ENCODE measurements around the gene CD3G.
"Not testable (repeated sequence)": the region's sequence is repeated elsewhere in the genome, so short reads cannot be mapped to it uniquely, and the experiment has no call there.

CD3G gene

GRCh38 chr11:118343981-118344515 is at the start of gene CD3G:
Gene CD3G (plus strand): TSS chr11:118344344. CDS start chr11:118344424, 80 bp downstream.
- Histone ChIP-seq H3K27ac (ENCODE audit: low read depth, low read length) (no peak within 1 kb of the TSS), H3K9ac (ENCODE audit: low read depth in 1 of 2, low read length in 2 of 2) (peak within 1 kb of the TSS in 1 of 2 donors; percentile 34), H3K36me3 (ENCODE audit: control insufficient read depth in 1 of 2, insufficient read depth in 2 of 2, low read length in 2 of 2) (no peaks in the 10 kb centered on the region), H3K4me1 (ENCODE audit: control insufficient read depth in 1 of 2, insufficient read depth in 2 of 2, low read length in 2 of 2) (no peaks in the 10 kb centered on the region), H3K27me3 (ENCODE audit: control insufficient read depth in 1 of 2, insufficient read depth in 2 of 2, low read length in 2 of 2) (peaks cover 0 to 3% of the 10 kb centered on the region in 2 donors), H3K9me3 (ENCODE audit: control insufficient read depth in 1 of 2, low read length in 2 of 2) (no peaks in the 10 kb centered on the region), H3K4me3 (ENCODE audit: low read depth in 1 of 2, low read length in 2 of 2) (peak within 1 kb of the TSS; percentile 18 to 26)

- Histone ChIP-seq H3K9me3 (ENCODE audit: control insufficient read depth in 1 of 2, low read length in 2 of 2) (no peaks in the 10 kb centered on the region), H3K36me3 (ENCODE audit: control insufficient read depth in 1 of 2, insufficient read depth in 2 of 2, low read length in 2 of 2) (no peaks in the 10 kb centered on the region), H3K4me3 (ENCODE audit: low read depth in 1 of 2, low read length in 2 of 2) (no peak overlapping the region), H3K27ac (ENCODE audit: low read depth, low read length) (no peak overlapping the region), H3K9ac (ENCODE audit: low read depth in 1 of 2, low read length in 2 of 2) (no peak overlapping the region), H3K4me1 (ENCODE audit: control insufficient read depth in 1 of 2, insufficient read depth in 2 of 2, low read length in 2 of 2) (peaks cover 3 to 6% of the 10 kb centered on the region in 2 donors), H3K27me3 (ENCODE audit: control insufficient read depth in 1 of 2, insufficient read depth in 2 of 2, low read length in 2 of 2) (no peaks in the 10 kb centered on the region)
These were observed 48.9 kb upstream of the CD3G start for GRCh38 chr11:118295199-118295598.

- Histone ChIP-seq H3K27ac (ENCODE audit: low read depth, low read length) (no peak overlapping the region), H3K9me3 (ENCODE audit: control insufficient read depth in 1 of 2, low read length in 2 of 2) (no peaks in the 10 kb centered on the region), H3K4me1 (ENCODE audit: control insufficient read depth in 1 of 2, insufficient read depth in 2 of 2, low read length in 2 of 2) (peaks cover 2 to 3% of the 10 kb centered on the region in 2 donors), H3K4me3 (ENCODE audit: low read depth in 1 of 2, low read length in 2 of 2) (no peak overlapping the region), H3K9ac (ENCODE audit: low read depth in 1 of 2, low read length in 2 of 2) (no peak overlapping the region), H3K27me3 (ENCODE audit: control insufficient read depth in 1 of 2, insufficient read depth in 2 of 2, low read length in 2 of 2) (no peaks in the 10 kb centered on the region), H3K36me3 (ENCODE audit: control insufficient read depth in 1 of 2, insufficient read depth in 2 of 2, low read length in 2 of 2) (no peaks in the 10 kb centered on the region)
These were observed 48.2 kb upstream of the CD3G start for GRCh38 chr11:118295815-118296454.

- no peak overlapping the region for H3K27ac ChIP-seq (ENCODE audit: low read depth, low read length)
- H3K27me3 ChIP-seq (ENCODE audit: control insufficient read depth in 1 of 2, insufficient read depth in 2 of 2, low read length in 2 of 2): no peaks in the 10 kb centered on the region
- no peaks in the 10 kb centered on the region for H3K4me1 ChIP-seq (ENCODE audit: control insufficient read depth in 1 of 2, insufficient read depth in 2 of 2, low read length in 2 of 2)
- no peaks in the 10 kb centered on the region for H3K36me3 ChIP-seq (ENCODE audit: control insufficient read depth in 1 of 2, insufficient read depth in 2 of 2, low read length in 2 of 2)
- no peaks in the 10 kb centered on the region for H3K9me3 ChIP-seq (ENCODE audit: control insufficient read depth in 1 of 2, low read length in 2 of 2)
- H3K9ac ChIP-seq (ENCODE audit: low read depth in 1 of 2, low read length in 2 of 2): no peak overlapping the region
- H3K4me3 ChIP-seq (ENCODE audit: low read depth in 1 of 2, low read length in 2 of 2): no peak overlapping the region
These were observed 42.4 kb upstream of the CD3G start for GRCh38 chr11:118301600-118302195.

DNA sequence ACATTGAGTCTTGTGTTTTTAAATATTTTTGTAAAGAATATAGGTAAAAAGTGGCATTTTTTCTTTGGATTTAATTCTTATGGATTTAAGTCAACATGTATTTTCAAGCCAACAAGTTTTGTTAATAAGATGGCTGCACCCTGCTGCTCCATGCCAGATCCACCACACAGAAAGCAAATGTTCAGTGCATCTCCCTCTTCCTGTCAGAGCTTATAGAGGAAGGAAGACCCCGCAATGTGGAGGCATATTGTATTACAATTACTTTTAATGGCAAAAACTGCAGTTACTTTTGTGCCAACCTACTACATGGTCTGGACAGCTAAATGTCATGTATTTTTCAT is 39.9 kb upstream of the CD3G start:
- Histone ChIP-seq H3K4me3 (ENCODE audit: low read depth in 1 of 2, low read length in 2 of 2) (peak overlapping the region in 1 of 2 donors; percentile 58), H3K9ac (ENCODE audit: low read depth in 1 of 2, low read length in 2 of 2) (no peak overlapping the region), H3K27ac (ENCODE audit: low read depth, low read length) (no peak overlapping the region), H3K9me3 (ENCODE audit: control insufficient read depth in 1 of 2, low read length in 2 of 2) (no peaks in the 10 kb centered on the region), H3K27me3 (ENCODE audit: control insufficient read depth in 1 of 2, insufficient read depth in 2 of 2, low read length in 2 of 2) (no peaks in the 10 kb centered on the region), H3K4me1 (ENCODE audit: control insufficient read depth in 1 of 2, insufficient read depth in 2 of 2, low read length in 2 of 2) (no peaks in the 10 kb centered on the region), H3K36me3 (ENCODE audit: control insufficient read depth in 1 of 2, insufficient read depth in 2 of 2, low read length in 2 of 2) (no peaks in the 10 kb centered on the region)

- Histone ChIP-seq H3K27ac (ENCODE audit: low read depth, low read length) (no peak within 1 kb of the TSS), H3K9me3 (ENCODE audit: control insufficient read depth in 1 of 2, low read length in 2 of 2) (no peaks in the 10 kb centered on the region), H3K9ac (ENCODE audit: low read depth in 1 of 2, low read length in 2 of 2) (peak within 1 kb of the TSS; percentile 7 to 45), H3K4me3 (ENCODE audit: low read depth in 1 of 2, low read length in 2 of 2) (peak within 1 kb of the TSS; percentile 40 to 58), H3K4me1 (ENCODE audit: control insufficient read depth in 1 of 2, insufficient read depth in 2 of 2, low read length in 2 of 2) (no peaks in the 10 kb centered on the region), H3K36me3 (ENCODE audit: control insufficient read depth in 1 of 2, insufficient read depth in 2 of 2, low read length in 2 of 2) (no peaks in the 10 kb centered on the region), H3K27me3 (ENCODE audit: control insufficient read depth in 1 of 2, insufficient read depth in 2 of 2, low read length in 2 of 2) (no peaks in the 10 kb centered on the region)
These were observed 39.4 kb upstream of the CD3G start, which contains the start of gene CD3E for GRCh38 chr11:118304568-118305248. Gene CD3E (plus strand): TSS chr11:118304730. CDS start chr11:118304953, 223 bp downstream.

GRCh38 chr11:118305726-118306125 is 38.4 kb upstream of the CD3G start:
- Histone ChIP-seq H3K4me3 (ENCODE audit: low read depth in 1 of 2, low read length in 2 of 2) (peak overlapping the region in 1 of 2 donors; percentile 29), H3K4me1 (ENCODE audit: control insufficient read depth in 1 of 2, insufficient read depth in 2 of 2, low read length in 2 of 2) (no peaks in the 10 kb centered on the region), H3K9me3 (ENCODE audit: control insufficient read depth in 1 of 2, low read length in 2 of 2) (no peaks in the 10 kb centered on the region), H3K9ac (ENCODE audit: low read depth in 1 of 2, low read length in 2 of 2) (peak overlapping the region in 1 of 2 donors; percentile 7), H3K27ac (ENCODE audit: low read depth, low read length) (no peak overlapping the region), H3K27me3 (ENCODE audit: control insufficient read depth in 1 of 2, insufficient read depth in 2 of 2, low read length in 2 of 2) (no peaks in the 10 kb centered on the region), H3K36me3 (ENCODE audit: control insufficient read depth in 1 of 2, insufficient read depth in 2 of 2, low read length in 2 of 2) (no peaks in the 10 kb centered on the region)

- Histone ChIP-seq H3K9ac (ENCODE audit: low read depth in 1 of 2, low read length in 2 of 2) (no peak overlapping the region), H3K4me3 (ENCODE audit: low read depth in 1 of 2, low read length in 2 of 2) (no peak overlapping the region), H3K27ac (ENCODE audit: low read depth, low read length) (no peak overlapping the region), H3K36me3 (ENCODE audit: control insufficient read depth in 1 of 2, insufficient read depth in 2 of 2, low read length in 2 of 2) (no peaks in the 10 kb centered on the region), H3K4me1 (ENCODE audit: control insufficient read depth in 1 of 2, insufficient read depth in 2 of 2, low read length in 2 of 2) (no peaks in the 10 kb centered on the region), H3K27me3 (ENCODE audit: control insufficient read depth in 1 of 2, insufficient read depth in 2 of 2, low read length in 2 of 2) (no peaks in the 10 kb centered on the region), H3K9me3 (ENCODE audit: control insufficient read depth in 1 of 2, low read length in 2 of 2) (no peaks in the 10 kb centered on the region)
These were observed 37.6 kb upstream of the CD3G start for GRCh38 chr11:118306556-118306955.

DNA sequence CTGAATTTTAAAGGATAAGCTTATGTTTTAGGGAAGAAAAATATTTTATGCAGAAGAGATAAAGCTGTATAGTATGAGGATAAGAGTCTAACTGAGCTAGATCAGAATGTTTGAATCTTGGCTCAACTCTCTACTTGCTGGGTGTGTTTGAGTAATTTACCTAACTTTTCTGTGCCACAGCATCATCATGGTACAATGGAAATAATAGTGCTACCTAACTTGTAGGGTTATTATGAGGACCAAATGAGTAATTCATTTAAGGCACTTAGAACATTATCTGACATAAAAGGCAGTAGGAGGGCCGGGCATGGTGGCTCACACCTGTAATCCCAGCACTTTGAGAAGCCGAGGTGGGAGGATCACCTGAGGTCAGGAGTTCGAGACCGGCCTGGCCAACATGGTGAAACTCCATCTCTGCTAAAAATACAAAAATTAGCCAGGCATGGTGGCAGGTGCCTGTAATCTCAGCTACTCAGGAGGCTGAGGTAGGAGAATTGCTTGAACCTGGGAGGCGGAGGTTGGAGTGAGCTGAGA is 35.1 kb upstream of the CD3G start:
- not testable (repeated sequence) for H3K36me3 ChIP-seq (ENCODE audit: control insufficient read depth in 1 of 2, insufficient read depth in 2 of 2, low read length in 2 of 2); H3K9ac ChIP-seq (ENCODE audit: low read depth in 1 of 2, low read length in 2 of 2); H3K4me3 ChIP-seq (ENCODE audit: low read depth in 1 of 2, low read length in 2 of 2); H3K27ac ChIP-seq (ENCODE audit: low read depth, low read length); H3K27me3 ChIP-seq (ENCODE audit: control insufficient read depth in 1 of 2, insufficient read depth in 2 of 2, low read length in 2 of 2); H3K9me3 ChIP-seq (ENCODE audit: control insufficient read depth in 1 of 2, low read length in 2 of 2); H3K4me1 ChIP-seq (ENCODE audit: control insufficient read depth in 1 of 2, insufficient read depth in 2 of 2, low read length in 2 of 2)

GRCh38 chr11:118310271-118310670 is 33.9 kb upstream of the CD3G start:
- Histone ChIP-seq H3K9ac (ENCODE audit: low read depth in 1 of 2, low read length in 2 of 2) (no peak overlapping the region), H3K27ac (ENCODE audit: low read depth, low read length) (no peak overlapping the region), H3K4me1 (ENCODE audit: control insufficient read depth in 1 of 2, insufficient read depth in 2 of 2, low read length in 2 of 2) (peaks cover 5% of the 10 kb centered on the region in 2 donors), H3K4me3 (ENCODE audit: low read depth in 1 of 2, low read length in 2 of 2) (no peak overlapping the region), H3K27me3 (ENCODE audit: control insufficient read depth in 1 of 2, insufficient read depth in 2 of 2, low read length in 2 of 2) (no peaks in the 10 kb centered on the region), H3K9me3 (ENCODE audit: control insufficient read depth in 1 of 2, low read length in 2 of 2) (no peaks in the 10 kb centered on the region), H3K36me3 (ENCODE audit: control insufficient read depth in 1 of 2, insufficient read depth in 2 of 2, low read length in 2 of 2) (no peaks in the 10 kb centered on the region)

All from duodenal mucosa (tissue), 2 donors.